CD4-positive, alpha-beta T cell (primary cell): ENCODE data around the gene TRH. TPM values are rescaled to one million over a fixed set of nuclear protein-coding genes. Genes with fewer than 3 reads are reported as not detected.

Experiments used
- ATAC-seq: fragments of 200-7000 bp; cut with Tn5 transposase; one replicate; pipeline ENCODE4 v1.10.0; 2022; ENCODE audit warnings: mild to moderate bottlenecking; ENCODE audit not compliant: poor library complexity
- CTCF ChIA-PET: fragments of 350-600 bp; sonication (Branson Sonifier 250); formaldehyde crosslinking; loops from one replicate; lab custom pipeline; 2021; ENCODE audit warnings: antibody characterized with exemption, inconsistent platforms; lab: Charles Lee
- POLR2A ChIA-PET: fragments of 350-600 bp; sonication (Branson Sonifier 250); formaldehyde crosslinking; loops from one replicate; lab custom pipeline; 2021; ENCODE audit warnings: antibody characterized with exemption, inconsistent platforms; lab: Charles Lee
- DNase-seq, 14 experiments: peaks; one replicate each; pipeline ENCODE4 v3.0.0-alpha.2; 2013 to 2020; ENCODE audit warnings: mixed read lengths in 2 of 14
- H3K27ac ChIP-seq, 2 donors: one replicate each; pipeline versions ENCODE4 v1.5.1 to v1.7.0; 2013; ENCODE audit warnings: low read length in 2 of 2, low read depth in 1 of 2, mild to moderate bottlenecking in 1 of 2
- H3K27me3 ChIP-seq, 2 experiments: 1 replicate in 1 of 2; 2 replicates in 1 of 2; pipeline versions ENCODE4 v1.6.1 to v1.7.0; 2013; ENCODE audit warnings: low read length in 2 of 2, control low read depth in 1 of 2, mild to moderate bottlenecking in 1 of 2, moderate library complexity in 1 of 2; ENCODE audit not compliant: insufficient read depth in 2 of 2, control insufficient read depth in 1 of 2
- H3K36me3 ChIP-seq: one replicate; pipeline ENCODE4 v1.6.1; 2013; ENCODE audit warnings: low read length, control low read depth; ENCODE audit not compliant: insufficient read depth
- H3K4me1 ChIP-seq: one replicate; pipeline ENCODE4 v1.6.1; 2013; ENCODE audit warnings: low read length, control low read depth; ENCODE audit not compliant: insufficient read depth
- H3K4me3 ChIP-seq: one replicate; pipeline ENCODE4 v1.5.1; 2013; ENCODE audit warnings: mild to moderate bottlenecking, low read length, moderate library complexity
- H3K9me3 ChIP-seq, 2 experiments: 1 replicate in 1 of 2; 2 replicates in 1 of 2; pipeline versions ENCODE4 v1.6.1 to v1.7.0; 2013; ENCODE audit warnings: low read length in 2 of 2, mild to moderate bottlenecking in 2 of 2, control low read depth in 1 of 2, moderate library complexity in 1 of 2; ENCODE audit not compliant: control insufficient read depth in 1 of 2, insufficient read depth in 1 of 2
- H3K27ac Mint-ChIP-seq: one replicate; pipeline ENCODE4 v1.8.0; 2020; ENCODE audit warnings: mixed read lengths
- H3K27me3 Mint-ChIP-seq: one replicate; pipeline ENCODE4 v1.8.0; 2021; ENCODE audit warnings: mixed read lengths
- H3K36me3 Mint-ChIP-seq: one replicate; pipeline ENCODE4 v1.8.0; 2021; ENCODE audit warnings: low read depth, mixed read lengths
- H3K4me1 Mint-ChIP-seq: one replicate; pipeline ENCODE4 v1.8.0; 2021; ENCODE audit warnings: low read depth, mixed read lengths
- H3K4me3 Mint-ChIP-seq: one replicate; pipeline ENCODE4 v1.8.0; 2020; ENCODE audit warnings: mild to moderate bottlenecking, mixed read lengths
- H3K9me3 Mint-ChIP-seq: one replicate; pipeline ENCODE4 v1.8.0; 2020; ENCODE audit warnings: mixed read lengths
- intact Hi-C, 2 experiments: fragments of 100-400 bp; cut with DNase I in 1 of 2; cut with micrococcal nuclease in 1 of 2; formaldehyde crosslinking; loops; one replicate each; pipeline versions ENCODE4 v1.15.1 to v1.9.0; 2023 to 2025; cut with DNase I, micrococcal nuclease
- total RNA-seq, 174 experiments: library from RNA in 2 of 174; stranded (reverse) in 2 of 174; gene quantifications; one replicate each; pipeline ENCODE4 v1.2.3 and lab custom pipeline; 2021 to 2026
- TF ChIP-seq, protein P1 (sequence below): fragments of 200-600 bp; IDR thresholded peaks from one replicate; pipeline ENCODE4 v1.8.0; 2022; ENCODE audit warnings: antibody characterized with exemption, mild to moderate bottlenecking

TRH gene
- total RNA-seq, 2 experiments from 2014 or later = not detected

DNA sequence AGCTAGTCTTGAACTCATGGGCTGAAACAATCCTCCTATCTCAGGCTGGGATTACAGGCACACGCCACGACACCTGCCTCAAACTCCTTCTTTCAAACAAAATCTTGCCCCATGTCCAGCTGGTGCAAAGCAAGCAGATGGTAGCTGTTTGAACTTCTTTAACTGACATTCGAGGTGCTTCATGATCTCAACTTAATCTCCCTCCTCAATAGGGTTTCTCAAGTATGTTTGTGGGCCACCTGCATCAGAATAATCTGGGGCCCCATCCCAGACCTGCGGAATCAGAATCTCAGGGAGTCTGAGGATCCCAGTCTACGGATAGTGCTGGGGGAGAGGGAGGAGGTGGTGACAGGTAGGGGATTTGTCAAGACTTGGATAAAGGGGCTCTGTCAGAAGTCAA, 20.9 kb upstream of the TRH start:
- no peaks in the 10 kb centered on the region for H3K9me3 Mint-ChIP-seq

GRCh38 chr3:129954514-129954913, 20.0 kb upstream of the TRH start:
- no peaks in the 10 kb centered on the region for H3K9me3 ChIP-seq
- ChIA-PET CTCF (no interaction called here), POLR2A (no interaction called here)
- Mint-ChIP-seq H3K27me3 (no peaks in the 10 kb centered on the region), H3K4me1 (no peaks in the 10 kb centered on the region), H3K9me3 (no peaks in the 10 kb centered on the region), H3K36me3 (no peaks in the 10 kb centered on the region), H3K27ac (no peak overlapping the region), H3K4me3 (no peak overlapping the region)
- no peak overlapping the region for H3K27ac ChIP-seq
- no peak overlapping the region for H3K4me3 ChIP-seq
- ATAC-seq (no peak), DNase-seq (no peak)
- H3K27me3 ChIP-seq = no peaks in the 10 kb centered on the region
- intact Hi-C loops = no loop called here
- TF ChIP-seq, protein P1, sequence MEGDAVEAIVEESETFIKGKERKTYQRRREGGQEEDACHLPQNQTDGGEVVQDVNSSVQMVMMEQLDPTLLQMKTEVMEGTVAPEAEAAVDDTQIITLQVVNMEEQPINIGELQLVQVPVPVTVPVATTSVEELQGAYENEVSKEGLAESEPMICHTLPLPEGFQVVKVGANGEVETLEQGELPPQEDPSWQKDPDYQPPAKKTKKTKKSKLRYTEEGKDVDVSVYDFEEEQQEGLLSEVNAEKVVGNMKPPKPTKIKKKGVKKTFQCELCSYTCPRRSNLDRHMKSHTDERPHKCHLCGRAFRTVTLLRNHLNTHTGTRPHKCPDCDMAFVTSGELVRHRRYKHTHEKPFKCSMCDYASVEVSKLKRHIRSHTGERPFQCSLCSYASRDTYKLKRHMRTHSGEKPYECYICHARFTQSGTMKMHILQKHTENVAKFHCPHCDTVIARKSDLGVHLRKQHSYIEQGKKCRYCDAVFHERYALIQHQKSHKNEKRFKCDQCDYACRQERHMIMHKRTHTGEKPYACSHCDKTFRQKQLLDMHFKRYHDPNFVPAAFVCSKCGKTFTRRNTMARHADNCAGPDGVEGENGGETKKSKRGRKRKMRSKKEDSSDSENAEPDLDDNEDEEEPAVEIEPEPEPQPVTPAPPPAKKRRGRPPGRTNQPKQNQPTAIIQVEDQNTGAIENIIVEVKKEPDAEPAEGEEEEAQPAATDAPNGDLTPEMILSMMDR = no peak
- no peaks in the 10 kb centered on the region for H3K4me1 ChIP-seq
- no peaks in the 10 kb centered on the region for H3K36me3 ChIP-seq

More for the DNA sequence above, 20.9 kb upstream of the TRH start:
- H3K4me3 Mint-ChIP-seq = no peak overlapping the region
- ChIA-PET POLR2A (no interaction called here), CTCF (no interaction called here)
- intact Hi-C loops = no loop called here
- H3K4me1 Mint-ChIP-seq = no peaks in the 10 kb centered on the region
- peaks cover 0 to 3% of the 10 kb centered on the region in 2 experiments for H3K27me3 ChIP-seq
- no peaks in the 10 kb centered on the region for H3K9me3 ChIP-seq
- no peak for ATAC-seq
- no peaks in the 10 kb centered on the region for H3K27me3 Mint-ChIP-seq
- TF ChIP-seq, protein P1 = no peak
- no peak overlapping the region for H3K27ac ChIP-seq
- H3K36me3 ChIP-seq = no peaks in the 10 kb centered on the region
- H3K36me3 Mint-ChIP-seq = no peaks in the 10 kb centered on the region
- no peak overlapping the region for H3K27ac Mint-ChIP-seq
- no peaks in the 10 kb centered on the region for H3K4me1 ChIP-seq
- DNase-seq = no peak
- no peak overlapping the region for H3K4me3 ChIP-seq

DNA sequence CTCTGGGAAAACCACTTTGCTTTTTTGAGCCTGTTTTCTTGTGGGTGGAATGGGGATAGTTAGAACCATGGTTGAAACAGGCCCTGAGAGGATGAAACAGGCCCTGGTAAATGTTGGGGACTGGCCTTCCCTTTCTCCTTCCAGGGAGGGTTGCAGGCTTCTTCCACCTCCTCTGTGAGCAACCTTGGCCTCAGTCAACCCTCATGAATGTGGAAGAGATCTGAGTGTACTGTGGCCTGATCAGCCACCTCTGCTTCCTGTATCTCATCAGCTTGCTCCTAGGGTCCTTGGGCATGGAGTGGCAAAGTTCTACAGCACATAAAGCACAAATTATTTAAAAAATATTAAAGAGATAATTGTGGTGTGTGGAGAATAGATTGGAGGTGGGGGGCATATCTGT, 17.6 kb upstream of the TRH start:
- Histone ChIP-seq H3K4me3 (no peak overlapping the region), H3K36me3 (no peaks in the 10 kb centered on the region), H3K9me3 (no peaks in the 10 kb centered on the region), H3K27me3 (no peaks in the 10 kb centered on the region), H3K4me1 (no peaks in the 10 kb centered on the region), H3K27ac (no peak overlapping the region)
- DNase-seq (no peak), ATAC-seq (no peak)
- intact Hi-C loops = no loop called here
- no peak overlapping the region for H3K27ac Mint-ChIP-seq
- no peaks in the 10 kb centered on the region for H3K27me3 Mint-ChIP-seq
- no peaks in the 10 kb centered on the region for H3K9me3 Mint-ChIP-seq
- no peaks in the 10 kb centered on the region for H3K4me1 Mint-ChIP-seq
- H3K36me3 Mint-ChIP-seq = no peaks in the 10 kb centered on the region
- CTCF ChIA-PET = no interaction called here
- H3K4me3 Mint-ChIP-seq = no peak overlapping the region
- TF ChIP-seq, protein P1 = no peak
- POLR2A ChIA-PET = no interaction called here
